Left ventricle myocardium superior (tissue), 1 donor: Measurements from ENCODE around the gene NDUFV1. TPM values are rescaled to one million over a fixed set of nuclear protein-coding genes. Genes with fewer than 3 reads are reported as not detected.
"Not testable (repeated sequence)": the region's sequence is repeated elsewhere in the genome, so short reads cannot be mapped to it uniquely, and the experiment has no call there.

ENCODE experiments used
- ATAC-seq: fragments of 200-7000 bp; cut with Tn5 transposase; one replicate; pipeline ENCODE4 v1.9.1; 2020; ENCODE audit warnings: mild to moderate bottlenecking, moderate library complexity
- DNase-seq: peaks from one replicate; pipeline ENCODE4 v3.0.0-alpha.2; 2020
- intact Hi-C: fragments of 100-400 bp; cut with micrococcal nuclease; formaldehyde crosslinking; loops from one replicate; pipeline ENCODE4 v1.11.0; 2022
- total RNA-seq: library from RNA; stranded (reverse); fragmentation: NEBNext Ultra II Directional; extraction: Animal tissue kit (Norgen Biotek cat#: 25700); gene quantifications from one replicate; pipeline ENCODE4 v1.2.1, GENCODE V29; 2021
- donor health status: DM: no; HTN: yes; CAD: no; lungs with severe emphysema.

Gene NDUFV1
- total RNA-seq, 1 donor from 2014 or later = 768 TPM

- DNase-seq = no peak
- no peak for ATAC-seq
- intact Hi-C loops = no loop called here
Measured at GRCh38 chr11:67645521-67646461, 39.1 kb downstream of the NDUFV1 start.

- intact Hi-C loops = no loop called here
- no peak for ATAC-seq
- DNase-seq = no peak
Measured at GRCh38 chr11:67646535-67647336, 40.0 kb downstream of the NDUFV1 start.

- DNase-seq = no peak
- intact Hi-C loops = no loop called here
- ATAC-seq = no peak
Measured at GRCh38 chr11:67647471-67647870, 40.7 kb downstream of the NDUFV1 start.

GRCh38 chr11:67648140-67648795, 41.5 kb downstream of the NDUFV1 start:
- no peak for ATAC-seq
- no peak for DNase-seq
- intact Hi-C loops = no loop called here

- intact Hi-C loops = no loop called here
- DNase-seq (no peak), ATAC-seq (no peak)
Measured at GRCh38 chr11:67648796-67649613, 42.3 kb downstream of the NDUFV1 start.

GRCh38 chr11:67649634-67650510, 43.1 kb downstream of the NDUFV1 start:
- DNase-seq (no peak), ATAC-seq (no peak)
- intact Hi-C loops = no loop called here

GRCh38 chr11:67651976-67652781, 45.4 kb downstream of the NDUFV1 start:
- no peak for ATAC-seq
- intact Hi-C loops = no loop called here
- no peak for DNase-seq

- no peak for ATAC-seq
- intact Hi-C loops = no loop called here
- DNase-seq = no peak
Measured at GRCh38 chr11:67652965-67653845, 46.5 kb downstream of the NDUFV1 start.

GRCh38 chr11:67654225-67654624, 47.5 kb downstream of the NDUFV1 start:
- no peak for DNase-seq
- no peak for ATAC-seq
- intact Hi-C loops = no loop called here

GRCh38 chr11:67656278-67656922, 49.7 kb downstream of the NDUFV1 start:
- intact Hi-C loops = no loop called here
- ATAC-seq = no peak
- no peak for DNase-seq

GRCh38 chr11:67657300-67657699, 50.6 kb downstream of the NDUFV1 start:
- intact Hi-C loops = no loop called here
- DNase-seq = no peak
- ATAC-seq = no peak

GRCh38 chr11:67659651-67660165, 53.0 kb downstream of the NDUFV1 start:
- ATAC-seq, DNase-seq, intact Hi-C loops: not testable (repeated sequence)

GRCh38 chr11:67660752-67661151, 54.0 kb downstream of the NDUFV1 start:
- ATAC-seq, intact Hi-C loops, DNase-seq: not testable (repeated sequence)
